GM21737 (cell line): ENCODE results near the gene TMEM98.
"Not testable (repeated sequence)": the region's sequence is repeated elsewhere in the genome, so short reads cannot be mapped to it uniquely, and the experiment has no call there.

Experiments
- ATAC-seq: cut with Tn5 transposase; IDR thresholded peaks from one replicate; pipeline ENCODE4 v1.9.1; 2021; ENCODE audit warnings: mild to moderate bottlenecking, moderate library complexity; ENCODE audit not compliant: unreplicated experiment

TMEM98 gene

DNA sequence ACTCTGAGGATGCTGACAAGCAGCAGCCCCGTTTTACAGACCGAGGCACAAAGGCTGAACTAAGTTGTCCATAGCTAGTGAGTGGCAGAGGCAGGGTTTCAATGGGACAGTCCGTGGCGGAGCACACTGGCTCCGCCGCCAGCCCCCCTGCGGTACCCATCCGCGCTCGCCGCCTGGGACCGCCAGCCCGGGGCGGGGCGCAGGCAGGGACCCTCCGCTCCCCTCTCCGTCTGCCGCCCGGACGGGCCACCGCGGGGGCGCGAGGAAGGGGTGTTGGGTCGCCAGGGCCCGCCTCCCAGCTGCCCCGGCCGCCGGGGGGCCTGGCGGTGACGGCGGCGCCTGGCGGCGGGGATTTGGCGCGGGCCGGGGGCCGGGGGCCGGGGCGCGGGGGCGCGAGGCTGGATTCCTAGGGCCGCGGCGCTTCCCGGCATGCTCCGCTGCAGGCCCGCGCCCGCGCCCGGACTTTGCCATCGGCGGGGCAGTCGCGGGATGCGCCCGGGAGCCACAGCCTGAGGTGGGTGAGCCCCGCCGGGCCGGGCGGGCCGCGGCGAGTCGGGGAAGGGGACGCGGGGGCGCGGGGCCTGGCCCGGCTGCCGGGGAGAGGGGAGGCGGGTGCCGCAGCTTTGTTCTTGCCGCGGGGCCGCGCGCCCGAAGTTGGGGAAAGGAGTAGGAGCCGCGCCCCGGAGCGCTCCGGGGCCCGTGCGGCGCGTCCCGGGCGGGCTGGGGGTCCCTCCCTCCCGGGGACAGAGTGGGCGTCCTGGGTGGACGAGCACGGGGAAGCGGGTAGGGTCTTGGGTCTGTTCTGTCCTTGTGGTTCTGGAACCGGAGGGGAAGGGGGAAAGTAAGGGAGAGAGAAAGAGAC, at the start of gene TMEM98:
Gene TMEM98, plus strand, starts transcription at position 430 of the 862 bp plus-strand sequence. CDS start 3,376 bp downstream, outside the sequence.
- ATAC-seq = no peak

DNA sequence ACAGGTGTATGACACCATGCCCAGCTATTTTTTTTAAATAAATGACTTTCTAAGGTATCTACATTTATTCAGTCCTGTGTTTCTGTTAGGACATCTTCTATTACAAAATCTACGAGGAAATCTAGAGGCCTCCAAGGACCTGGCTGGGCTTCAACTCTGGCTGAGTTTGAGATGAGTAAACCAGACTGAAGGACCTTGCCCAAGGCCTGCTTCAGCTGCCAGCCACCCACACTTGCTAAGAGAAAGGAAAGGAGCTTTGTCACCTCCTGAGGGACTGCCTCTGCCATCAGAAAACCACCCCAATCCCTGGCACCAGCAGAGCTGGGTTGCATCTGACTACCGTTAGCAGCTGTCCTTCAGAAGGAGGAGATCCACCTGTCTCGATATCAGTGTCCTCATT, 49.7 kb upstream of the TMEM98 start:
- no peak for ATAC-seq

DNA sequence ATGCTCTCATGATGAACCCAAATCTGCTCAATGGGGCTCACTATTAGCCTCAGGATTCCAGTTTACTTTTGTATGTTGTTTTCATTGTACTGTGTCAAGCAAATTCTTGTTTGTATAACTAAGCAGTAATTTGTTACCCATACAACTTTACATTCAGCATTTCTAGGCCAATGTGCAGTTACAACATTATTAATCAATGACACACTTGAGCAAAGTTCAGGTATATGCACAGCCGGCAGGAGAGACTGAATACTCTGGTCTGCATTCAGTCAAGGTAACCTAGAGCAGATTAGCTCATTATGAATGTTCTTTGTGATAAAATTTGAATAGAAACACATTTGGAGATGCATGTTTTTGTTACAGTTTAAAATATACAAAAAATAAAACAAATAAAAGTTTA, 48.8 kb upstream of the TMEM98 start:
- ATAC-seq = no peak

GRCh38 chr17:32880671-32881453, 47.1 kb upstream of the TMEM98 start:
- no peak for ATAC-seq

GRCh38 chr17:32882029-32882428, 45.9 kb upstream of the TMEM98 start:
- ATAC-seq = no peak

DNA sequence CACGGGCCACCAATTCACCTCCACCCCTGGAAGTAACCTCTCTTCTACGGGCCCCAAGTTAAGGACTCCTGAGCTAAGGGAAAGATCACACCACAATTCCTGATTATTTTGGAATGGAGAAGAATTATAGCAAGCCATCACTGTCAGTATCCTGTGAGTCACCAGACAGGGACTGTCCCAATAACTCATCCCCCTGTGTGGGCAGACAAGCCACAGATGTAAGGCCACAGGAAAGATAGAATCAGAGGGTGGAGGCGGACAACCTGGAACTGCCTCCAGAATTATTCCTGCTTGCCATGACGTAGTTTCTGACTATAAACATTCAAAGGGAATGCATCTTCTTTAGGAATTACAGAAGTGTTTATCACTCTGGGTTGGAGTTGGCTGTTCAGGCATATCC, 45.2 kb upstream of the TMEM98 start:
- ATAC-seq = no peak

GRCh38 chr17:32886951-32887350, 41.0 kb upstream of the TMEM98 start:
- not testable (repeated sequence) for ATAC-seq

- not testable (repeated sequence) for ATAC-seq
Measured at GRCh38 chr17:32887410-32887809, 40.5 kb upstream of the TMEM98 start.

- ATAC-seq = no peak
Measured at GRCh38 chr17:32894245-32894644, 33.7 kb upstream of the TMEM98 start.

DNA sequence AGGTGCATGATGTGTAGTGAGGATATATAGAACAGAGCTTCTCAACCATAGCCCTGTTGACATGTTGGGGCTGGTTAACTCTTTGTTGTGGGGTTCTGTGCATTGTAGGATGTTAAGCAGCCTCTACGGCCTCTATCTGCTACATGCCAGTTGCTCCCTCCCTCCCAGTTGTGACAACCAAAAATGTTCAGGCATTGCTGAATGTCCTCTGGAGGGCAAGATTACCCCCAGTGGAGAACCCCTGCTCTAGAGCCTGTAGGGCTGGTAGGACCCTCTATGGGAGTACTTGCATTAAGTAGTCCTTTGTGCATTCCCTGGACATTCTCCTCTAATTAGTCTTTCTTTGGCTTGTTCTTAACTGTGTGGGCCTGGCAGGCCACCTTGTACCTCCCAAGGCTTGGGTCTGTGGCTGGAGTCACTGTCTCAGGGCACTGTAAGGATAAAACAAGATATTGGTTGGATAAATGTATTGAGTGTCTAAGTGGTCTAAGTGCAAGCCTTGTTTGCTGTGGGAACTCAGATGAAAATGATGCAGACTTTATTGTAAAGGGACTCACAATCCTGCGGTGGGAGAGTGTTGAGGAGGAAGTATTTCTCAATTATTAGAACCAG, 31.2 kb upstream of the TMEM98 start:
- no peak for ATAC-seq

- no peak for ATAC-seq
Measured at GRCh38 chr17:32899236-32900013, 28.5 kb upstream of the TMEM98 start.

GRCh38 chr17:32901743-32902142, 26.2 kb upstream of the TMEM98 start:
- no peak for ATAC-seq

DNA sequence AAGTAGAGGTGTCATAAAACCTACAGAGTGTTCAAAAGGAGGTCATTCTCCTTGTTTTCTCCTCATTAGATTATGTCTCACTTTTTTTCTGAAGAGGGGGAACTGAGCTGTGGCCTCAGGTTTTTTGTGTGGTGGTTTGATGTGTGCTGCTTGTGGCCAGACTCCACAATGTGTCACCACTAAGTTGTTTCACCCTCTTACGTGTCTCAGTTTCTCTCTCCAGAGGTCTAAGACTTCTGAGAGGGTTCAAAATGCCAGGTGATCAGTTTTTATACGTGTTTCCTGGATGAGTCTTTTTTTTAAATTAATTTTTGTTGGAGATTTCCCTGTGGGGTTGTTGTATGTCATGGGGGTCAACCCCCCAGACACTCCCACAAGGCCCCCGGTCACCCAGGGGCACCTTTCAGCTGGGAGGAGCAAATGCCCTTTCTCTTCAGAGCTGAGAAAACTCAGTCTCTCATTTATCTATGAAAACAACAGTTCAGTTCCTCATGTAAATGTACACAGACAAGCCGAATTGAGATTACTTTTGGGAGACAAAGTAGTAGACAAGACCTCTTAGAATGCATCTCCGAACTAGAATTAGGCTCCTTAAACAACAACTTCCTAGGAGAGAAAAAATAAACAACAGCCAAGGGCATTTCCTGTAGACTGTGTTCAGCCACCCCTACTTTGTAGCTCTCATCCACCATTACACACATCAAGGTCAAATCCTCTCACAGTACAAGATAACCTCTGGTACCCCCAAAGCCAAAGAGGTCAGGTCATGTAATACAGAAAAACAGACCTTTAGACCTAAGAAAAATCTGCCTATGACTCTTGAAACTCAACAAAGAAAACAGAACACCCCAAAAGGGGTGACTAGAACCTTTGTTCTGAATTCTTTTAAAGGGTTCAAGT, 23.9 kb upstream of the TMEM98 start:
- no peak for ATAC-seq

GRCh38 chr17:32904891-32905290, 23.1 kb upstream of the TMEM98 start:
- no peak for ATAC-seq

GRCh38 chr17:32907583-32907982, 20.4 kb upstream of the TMEM98 start:
- no peak for ATAC-seq

DNA sequence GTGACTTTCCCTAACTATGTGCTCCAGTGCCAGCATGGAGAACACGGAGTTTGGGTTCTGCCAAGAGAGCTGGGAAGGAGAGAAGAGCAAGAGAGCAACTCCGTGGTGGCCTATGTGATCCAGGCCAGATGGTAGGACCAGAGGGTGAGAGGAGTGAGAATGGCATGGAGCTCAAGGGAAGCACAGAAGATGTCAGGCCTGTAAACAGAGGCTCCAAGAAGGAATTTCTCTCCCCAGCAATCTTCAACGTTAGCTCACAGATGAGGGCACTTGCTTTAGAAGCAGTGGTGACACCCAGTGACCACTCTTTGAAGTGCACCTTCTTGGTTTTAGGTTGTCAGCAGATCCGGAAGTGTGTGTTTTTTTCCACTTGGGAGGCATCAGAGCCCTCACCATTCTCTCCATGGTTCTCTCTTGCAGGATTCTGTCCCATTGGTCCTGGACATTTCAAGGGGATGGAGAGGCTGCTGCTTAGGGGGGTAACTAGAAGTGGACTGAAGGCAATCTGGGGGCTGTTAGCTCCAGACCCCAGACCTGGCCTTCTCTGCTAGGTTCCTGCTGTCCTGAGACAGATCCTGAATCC, 18.1 kb upstream of the TMEM98 start:
- no peak for ATAC-seq

GRCh38 chr17:32910769-32911168, 17.2 kb upstream of the TMEM98 start:
- no peak for ATAC-seq

DNA sequence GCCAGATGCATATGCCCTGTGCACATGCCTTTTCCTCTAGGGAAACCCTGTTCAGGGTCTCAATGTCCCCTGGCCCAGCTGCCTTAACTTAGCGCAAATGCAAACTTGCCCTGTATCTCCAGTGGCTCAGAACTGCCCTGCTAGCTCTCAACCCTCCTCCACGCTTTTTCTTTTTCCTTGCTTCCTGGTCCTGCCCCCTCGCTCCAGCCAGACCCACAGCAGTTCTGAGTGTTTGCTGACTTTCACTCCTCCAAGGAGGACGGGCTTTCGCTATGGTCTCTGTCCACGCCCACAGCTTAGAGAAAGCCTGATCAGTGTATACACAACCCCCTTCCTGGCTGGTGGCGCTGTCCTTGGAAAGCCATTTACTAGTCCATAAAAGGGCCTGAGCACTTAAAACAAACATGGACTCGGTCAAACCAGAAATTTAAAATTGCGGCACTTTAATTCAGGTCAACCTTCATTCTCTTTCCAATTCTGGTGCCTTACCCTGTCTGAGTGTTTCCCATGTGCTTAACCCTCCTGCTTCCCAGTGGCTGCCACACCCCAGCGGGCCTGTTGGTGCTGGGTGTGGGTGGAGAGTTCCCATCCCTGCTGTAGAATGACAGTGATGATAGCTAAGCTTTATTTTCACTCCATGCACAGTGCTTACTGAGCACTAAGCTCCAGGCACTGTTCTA, 15.6 kb upstream of the TMEM98 start:
- no peak for ATAC-seq

GRCh38 chr17:32913593-32913992, 14.4 kb upstream of the TMEM98 start:
- ATAC-seq = no peak
